Right hindlimb (tissue), 1 donor: ENCODE data around the gene BSG.
"Not testable (repeated sequence)": the region's sequence is repeated elsewhere in the genome, so short reads cannot be mapped to it uniquely, and the experiment has no call there.

ENCODE experiments used
- DNase-seq: peaks from one replicate; pipeline ENCODE4 v3.0.0-alpha.2; 2018

Gene BSG

GRCh38 chr19:621191-621590 lies 48.8 kb downstream of the BSG start:
- DNase-seq, result peak; percentile 11

GRCh38 chr19:621819-622218 lies 49.4 kb downstream of the BSG start:
- peak; percentile 14 for DNase-seq

GRCh38 chr19:622666-623065 lies 50.3 kb downstream of the BSG start:
- DNase-seq, result no peak

GRCh38 chr19:623175-623916 lies 51.0 kb downstream of the BSG start:
- peak; percentile 8 for DNase-seq

- DNase-seq, result no peak
Measured at GRCh38 chr19:623974-624373, 51.6 kb downstream of the BSG start.

- DNase-seq, result no peak
Measured at GRCh38 chr19:624433-625109, 52.2 kb downstream of the BSG start.

GRCh38 chr19:625257-625656 lies 52.9 kb downstream of the BSG start:
- no peak for DNase-seq

GRCh38 chr19:626566-626965 lies 54.2 kb downstream of the BSG start:
- not testable (repeated sequence) for DNase-seq

GRCh38 chr19:628168-628567 lies 55.8 kb downstream of the BSG start:
- no peak for DNase-seq

GRCh38 chr19:629515-629914 lies 57.1 kb downstream of the BSG start:
- DNase-seq, result not testable (repeated sequence)

- no peak for DNase-seq
Measured at GRCh38 chr19:629961-630714, 57.7 kb downstream of the BSG start.

- DNase-seq, result no peak
Measured at GRCh38 chr19:632579-633067, 60.2 kb downstream of the BSG start.
